Gastrocnemius medialis (tissue), 4 donors: ENCODE results near the gene JAG2. TPM values are rescaled to one million over a fixed set of nuclear protein-coding genes. Genes with fewer than 3 reads are reported as not detected.

Source experiments
- ATAC-seq, 2 donors: fragments of 150-250 bp; one replicate each; pipeline ENCODE4 v1.9.1; 2016
- DNase-seq, 2 donors: peaks; one replicate each; pipeline ENCODE4 v3.0.0-alpha.2; 2019
- H3K27ac ChIP-seq, 4 donors: fragments of 200-600 bp; sonication (generic); 1 replicate in 1 of 4; 2 replicates in 3 of 4; pipeline ENCODE4 v1.5.1; 2016 to 2018; ENCODE audit warnings: mild to moderate bottlenecking in 2 of 4, moderate library complexity in 1 of 4
- H3K27me3 ChIP-seq, 3 donors: fragments of 200-600 bp; sonication (generic) in 2 of 3; 1 replicate in 1 of 3; 2 replicates in 2 of 3; pipeline versions ENCODE4 v1.5.1 to v1.6.0; 2016 to 2019; ENCODE audit warnings: mild to moderate bottlenecking in 1 of 3, moderate library complexity in 1 of 3
- H3K36me3 ChIP-seq, 2 donors: fragments of 200-600 bp; sonication (generic) in 1 of 2; one replicate each; pipeline ENCODE4 v1.5.1; 2017 to 2018
- H3K4me1 ChIP-seq, 2 donors: fragments of 200-600 bp; sonication (generic) in 1 of 2; one replicate each; pipeline ENCODE4 v1.5.1; 2016 to 2017; ENCODE audit warnings: mild to moderate bottlenecking in 2 of 2
- H3K4me3 ChIP-seq, 4 donors: fragments of 200-600 bp; sonication (generic) in 3 of 4; 1 replicate in 1 of 4; 2 replicates in 3 of 4; pipeline ENCODE4 v1.5.1; 2016 to 2019; ENCODE audit warnings: mild to moderate bottlenecking in 2 of 4
- H3K9me3 ChIP-seq, 3 donors: fragments of 200-600 bp; sonication (generic) in 2 of 3; 1 replicate in 1 of 3; 2 replicates in 2 of 3; pipeline ENCODE4 v1.5.1; 2016 to 2019
- POLR2A ChIP-seq, 2 donors: fragments of 450-650 bp; IDR thresholded peaks; one replicate each; pipeline ENCODE4 v1.6.1; 2017; ENCODE audit warnings: antibody characterized with exemption in 2 of 2, mild to moderate bottlenecking in 2 of 2, moderate library complexity in 2 of 2
- in situ Hi-C, 4 donors: fragments of 200-750 bp; cut with MboI; loops; one replicate each; pipeline versions ENCODE4 v1.15.0 to v1.8.0; 2017; ENCODE audit warnings: low sequenced_read_pairs in 4 of 4
- intact Hi-C: fragments of 100-400 bp; cut with DNase I; formaldehyde crosslinking; loops from one replicate; pipeline ENCODE4 v1.15.1; 2023; ENCODE audit warnings: low total_unique reads
- total RNA-seq, 4 donors: library from RNA; depleted of rRNA; stranded (reverse); fragments of >200 nt; gene quantifications; one replicate each; pipeline versions ENCODE4 v1.1.0 to v1.2.3, GENCODE V29; 2016
- TF ChIP-seq, protein P1 (sequence below), 5 experiments: fragments of 450-650 bp in 3 of 5; fragments of 200-600 bp in 2 of 5; sonication (generic) in 2 of 5; IDR thresholded peaks in 4 of 5; conservative IDR thresholded peaks in 1 of 5; 1 replicate in 4 of 5; 2 replicates in 1 of 5; pipeline ENCODE4 v1.5.1; 2016 to 2019; ENCODE audit warnings: antibody characterized with exemption in 5 of 5, mild to moderate bottlenecking in 3 of 5, moderate library complexity in 3 of 5

JAG2 gene
- total RNA-seq, 4 donors from 2014 or later: 8.0 to 17.9 (median 15.7) TPM

DNA sequence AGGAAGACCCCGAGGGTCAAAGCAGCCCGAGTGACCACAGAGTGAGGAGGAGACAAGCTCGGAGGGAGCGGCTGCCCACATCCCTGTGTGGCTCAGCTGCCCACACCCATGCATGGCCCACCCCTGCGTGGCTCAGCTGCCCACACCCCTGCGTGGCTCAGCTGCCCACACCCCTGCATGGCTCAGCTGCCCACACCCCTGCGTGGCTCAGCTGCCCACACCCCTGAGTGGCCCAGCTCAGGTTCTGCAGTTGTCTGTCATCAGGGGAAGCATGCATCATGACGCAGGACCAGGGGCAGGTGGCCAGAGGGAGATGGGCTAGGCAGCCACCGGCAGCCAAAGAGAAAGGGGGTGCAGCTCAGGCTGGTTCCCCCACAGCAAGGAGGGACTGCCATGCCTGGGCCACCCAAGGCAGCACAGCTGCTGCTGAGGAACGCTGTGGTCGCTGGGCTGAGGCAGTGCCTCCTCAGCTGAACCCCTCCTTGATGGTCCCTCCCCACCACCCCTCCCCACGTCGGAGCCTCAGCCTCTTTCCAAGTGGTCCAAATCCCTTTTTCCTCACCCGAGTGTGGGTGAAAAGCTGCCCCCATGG is 45.8 kb upstream of the JAG2 start:
- intact Hi-C loops: no loop called here
- Histone ChIP-seq H3K4me3 (no peak overlapping the region), H3K27ac (no peak overlapping the region), H3K9me3 (no peaks in the 10 kb centered on the region), H3K4me1 (peaks cover 0 to 7% of the 10 kb centered on the region in 2 donors), H3K36me3 (peaks cover 0 to 32% of the 10 kb centered on the region in 2 donors), H3K27me3 (no peaks in the 10 kb centered on the region)
- ATAC-seq (no peak), DNase-seq (no peak)
- in situ Hi-C loops: loop anchor here in 1 of 4 donors (25.0 kb wide), 1 partner anchor 123 kb away; no protein-coding TSS in a partner anchor
- TF ChIP-seq POLR2A (IDR thresholded peaks at IDR 0.05): no peak
- TF ChIP-seq, protein P1, sequence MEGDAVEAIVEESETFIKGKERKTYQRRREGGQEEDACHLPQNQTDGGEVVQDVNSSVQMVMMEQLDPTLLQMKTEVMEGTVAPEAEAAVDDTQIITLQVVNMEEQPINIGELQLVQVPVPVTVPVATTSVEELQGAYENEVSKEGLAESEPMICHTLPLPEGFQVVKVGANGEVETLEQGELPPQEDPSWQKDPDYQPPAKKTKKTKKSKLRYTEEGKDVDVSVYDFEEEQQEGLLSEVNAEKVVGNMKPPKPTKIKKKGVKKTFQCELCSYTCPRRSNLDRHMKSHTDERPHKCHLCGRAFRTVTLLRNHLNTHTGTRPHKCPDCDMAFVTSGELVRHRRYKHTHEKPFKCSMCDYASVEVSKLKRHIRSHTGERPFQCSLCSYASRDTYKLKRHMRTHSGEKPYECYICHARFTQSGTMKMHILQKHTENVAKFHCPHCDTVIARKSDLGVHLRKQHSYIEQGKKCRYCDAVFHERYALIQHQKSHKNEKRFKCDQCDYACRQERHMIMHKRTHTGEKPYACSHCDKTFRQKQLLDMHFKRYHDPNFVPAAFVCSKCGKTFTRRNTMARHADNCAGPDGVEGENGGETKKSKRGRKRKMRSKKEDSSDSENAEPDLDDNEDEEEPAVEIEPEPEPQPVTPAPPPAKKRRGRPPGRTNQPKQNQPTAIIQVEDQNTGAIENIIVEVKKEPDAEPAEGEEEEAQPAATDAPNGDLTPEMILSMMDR (IDR thresholded peaks at IDR 0.05 in 4 of 5, conservative IDR thresholded peaks at IDR 0.05 in 1 of 5): no peak

DNA sequence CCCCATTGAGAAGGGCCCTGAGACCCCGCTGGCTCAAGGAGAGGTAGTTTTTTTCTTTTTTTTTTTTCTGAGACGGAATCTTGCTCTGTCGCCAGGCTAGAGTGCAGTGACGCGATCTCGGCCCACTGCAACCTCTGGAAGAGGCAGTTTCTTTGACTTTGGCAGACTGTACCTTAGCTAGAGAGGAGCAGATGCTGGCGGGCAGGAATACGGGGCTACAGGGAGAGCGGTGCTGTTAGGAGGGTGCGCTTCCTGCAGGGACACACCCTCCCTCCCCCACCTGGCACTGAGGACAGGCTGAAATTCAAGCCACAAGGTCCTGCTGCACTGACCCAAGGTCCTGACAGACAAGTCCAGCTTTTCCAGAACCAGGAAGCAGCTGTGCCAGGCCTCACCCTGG is 44.8 kb upstream of the JAG2 start:
- no peaks in the 10 kb centered on the region for H3K27me3 ChIP-seq
- H3K9me3 ChIP-seq: no peaks in the 10 kb centered on the region
- no peak overlapping the region for H3K27ac ChIP-seq
- peaks cover 0 to 7% of the 10 kb centered on the region in 2 donors for H3K4me1 ChIP-seq
- in situ Hi-C loops (loop anchor here in 1 of 4 donors (25.0 kb wide), 1 partner anchor 124 kb away; no protein-coding TSS in a partner anchor), intact Hi-C loops (no loop called here)
- no peak for ATAC-seq
- TF ChIP-seq, protein P1 (IDR thresholded peaks at IDR 0.05 in 4 of 5, conservative IDR thresholded peaks at IDR 0.05 in 1 of 5): no peak
- TF ChIP-seq POLR2A (IDR thresholded peaks at IDR 0.05): no peak
- no peak for DNase-seq
- peaks cover 0 to 27% of the 10 kb centered on the region in 2 donors for H3K36me3 ChIP-seq
- no peak overlapping the region for H3K4me3 ChIP-seq

DNA sequence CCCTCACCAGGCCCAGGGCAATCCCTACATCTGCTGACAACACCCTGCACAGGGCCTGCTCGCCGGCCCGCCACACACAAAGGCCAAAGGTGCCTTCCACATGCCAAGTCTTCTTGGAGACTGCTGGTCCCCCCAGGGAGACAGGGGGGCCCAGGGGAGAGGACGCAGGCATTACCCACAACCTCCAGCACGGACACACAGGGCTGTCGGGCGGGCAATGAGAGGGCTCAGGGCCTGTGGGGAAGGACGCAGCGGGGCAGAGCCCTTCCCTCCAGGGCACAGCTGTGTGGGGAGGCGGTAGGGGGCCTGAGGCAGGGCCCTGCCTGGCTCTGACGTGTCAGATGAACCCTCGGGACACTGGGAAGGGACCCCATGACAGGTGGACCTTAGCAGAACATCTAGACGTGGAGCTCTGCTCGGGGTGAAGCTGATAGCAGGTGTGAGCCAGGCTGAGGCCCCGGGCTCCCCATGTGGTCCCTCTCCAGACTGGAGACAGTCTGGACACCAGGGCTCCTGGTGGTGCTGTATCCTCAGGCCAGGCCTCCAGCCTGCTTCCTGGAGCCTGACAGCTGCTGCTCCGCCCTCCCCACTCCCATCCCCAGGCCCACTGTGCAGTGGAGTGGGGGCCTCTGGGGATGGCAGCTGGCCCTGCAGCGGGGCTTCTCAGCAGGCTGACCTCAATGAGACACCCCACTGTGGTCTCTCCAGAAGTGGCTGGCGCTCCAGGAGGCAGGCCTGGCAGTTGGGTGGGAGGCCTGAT is 44.1 kb upstream of the JAG2 start:
- ATAC-seq (no peak), DNase-seq (no peak)
- intact Hi-C loops: no loop called here
- Histone ChIP-seq H3K9me3 (no peaks in the 10 kb centered on the region), H3K27ac (no peak overlapping the region), H3K4me3 (no peak overlapping the region), H3K27me3 (no peaks in the 10 kb centered on the region), H3K4me1 (peaks cover 0 to 7% of the 10 kb centered on the region in 2 donors), H3K36me3 (peaks cover 0 to 24% of the 10 kb centered on the region in 2 donors)
- TF ChIP-seq POLR2A (IDR thresholded peaks at IDR 0.05): no peak
- TF ChIP-seq, protein P1 (IDR thresholded peaks at IDR 0.05 in 4 of 5, conservative IDR thresholded peaks at IDR 0.05 in 1 of 5): no peak
- in situ Hi-C loops: loop anchor here in 1 of 4 donors (25.0 kb wide), 1 partner anchor 125 kb away; no protein-coding TSS in a partner anchor

DNA sequence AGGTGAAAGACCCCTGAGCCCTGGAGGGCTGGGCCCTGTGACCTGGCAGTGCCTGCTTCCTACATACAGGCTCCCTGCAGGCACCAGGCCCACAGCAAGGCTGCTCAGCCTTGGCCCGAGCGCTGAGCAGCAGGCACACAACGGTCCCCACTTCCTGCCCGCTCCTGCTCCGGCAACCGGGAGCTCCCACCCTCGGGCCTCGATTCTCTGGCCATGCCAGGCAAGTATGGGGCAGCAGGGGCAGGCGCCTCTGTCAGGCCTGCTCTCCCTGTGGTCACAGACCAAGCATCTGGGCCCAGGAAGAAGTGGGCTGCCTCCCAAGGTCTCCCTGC is 43.1 kb upstream of the JAG2 start:
- ATAC-seq: no peak
- intact Hi-C loops: no loop called here

More for the DNA sequence above, 43.1 kb upstream of the JAG2 start:
- Histone ChIP-seq H3K4me3 (no peak overlapping the region), H3K27ac (no peak overlapping the region), H3K9me3 (no peaks in the 10 kb centered on the region), H3K27me3 (no peaks in the 10 kb centered on the region), H3K36me3 (peaks cover 0 to 14% of the 10 kb centered on the region in 2 donors), H3K4me1 (peaks cover 4 to 7% of the 10 kb centered on the region in 2 donors)
- DNase-seq: no peak
- in situ Hi-C loops: loop anchor here in 1 of 4 donors (25.0 kb wide), 1 partner anchor 126 kb away; no protein-coding TSS in a partner anchor
- TF ChIP-seq, protein P1 (IDR thresholded peaks at IDR 0.05 in 4 of 5, conservative IDR thresholded peaks at IDR 0.05 in 1 of 5): no peak
- no peak for TF ChIP-seq POLR2A (IDR thresholded peaks at IDR 0.05)
